ENCODE measurements around the gene NDUFC1.
"Not testable (repeated sequence)": the region's sequence is repeated elsewhere in the genome, so short reads cannot be mapped to it uniquely, and the experiment has no call there.

NDUFC1 gene

DNA sequence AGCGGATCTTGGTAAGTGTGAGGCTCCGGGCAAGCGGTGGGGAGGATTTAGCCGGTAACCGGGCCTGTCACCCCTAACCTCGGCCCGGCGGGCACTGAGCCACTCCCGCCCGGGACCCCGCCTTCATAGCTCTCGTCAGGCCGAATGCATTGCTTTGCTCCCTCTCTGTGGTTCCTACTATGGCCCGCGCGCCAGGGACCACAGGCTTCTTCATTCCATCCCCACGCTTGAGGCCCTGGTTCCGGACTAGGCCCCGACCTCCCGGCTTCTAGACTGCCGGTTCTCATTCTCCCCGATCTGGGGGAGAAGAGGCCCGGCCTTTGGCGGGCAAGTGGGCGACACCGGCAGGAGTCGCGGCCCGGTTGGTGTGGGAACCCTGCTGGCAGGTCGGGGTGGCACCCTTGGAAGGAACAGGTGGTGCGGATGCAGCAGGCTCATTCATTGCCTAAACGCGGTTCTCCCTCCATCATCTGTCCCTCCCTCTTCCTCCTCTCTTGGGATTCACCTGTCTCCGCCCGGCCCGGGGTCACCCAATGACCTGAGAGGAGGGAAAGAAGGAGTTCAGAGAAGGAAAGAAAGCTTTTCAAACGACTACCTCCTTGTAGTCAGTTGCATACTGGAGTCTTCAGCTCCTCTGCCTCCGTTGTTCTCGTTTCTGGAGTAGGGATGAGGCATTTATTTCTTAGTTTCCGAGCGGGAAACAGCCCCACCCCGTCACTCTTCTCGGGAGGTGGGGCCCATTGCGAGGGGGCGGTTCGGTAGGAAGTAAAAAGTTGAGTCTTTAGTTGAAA lies at the start of gene NDUFC1:
NDUFC1 (minus strand) TSS at position 657 of the 791 bp plus-strand sequence. CDS start 6,679 bp downstream, outside the sequence.
- DNase-seq = peak; percentile 60

DNA sequence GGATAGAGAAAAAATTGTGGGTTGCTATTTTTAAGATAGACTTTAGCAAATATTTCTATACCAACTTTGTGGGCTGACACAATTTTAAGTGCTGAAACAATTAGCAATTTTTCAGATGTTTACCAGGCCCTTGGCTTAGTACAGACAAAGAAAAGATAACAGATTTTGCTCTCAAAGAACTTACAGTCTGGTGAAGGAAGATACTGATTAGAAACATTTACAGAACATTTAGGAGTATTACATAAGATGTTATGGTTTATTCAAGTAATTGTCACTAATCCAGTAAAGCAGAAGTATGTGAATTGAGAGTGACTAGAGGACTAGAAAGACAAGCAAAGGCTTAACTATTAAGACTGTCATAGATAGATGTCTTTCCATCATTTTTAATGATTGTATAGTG lies 35.3 kb upstream of the NDUFC1 start:
- DNase-seq = peak; percentile 77

DNA sequence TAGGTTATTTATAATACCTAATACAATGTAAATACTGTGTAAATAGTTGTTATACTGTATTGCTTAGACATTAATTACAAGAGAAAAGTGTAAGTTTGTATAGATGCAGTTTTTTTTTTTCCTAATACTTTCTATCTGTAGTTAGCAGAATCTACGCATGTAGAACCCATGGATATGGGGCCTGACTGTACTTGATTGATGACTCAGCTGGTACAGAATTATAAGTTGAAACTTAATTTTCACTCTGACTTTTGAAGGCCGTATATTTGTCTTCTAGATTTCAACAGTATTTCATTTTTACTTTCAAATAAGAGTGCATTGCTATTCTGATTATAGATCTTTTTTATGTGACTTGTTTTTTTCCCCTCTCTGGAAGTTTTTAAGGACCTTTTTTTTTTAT lies 30.8 kb upstream of the NDUFC1 start:
- no peak for DNase-seq

DNA sequence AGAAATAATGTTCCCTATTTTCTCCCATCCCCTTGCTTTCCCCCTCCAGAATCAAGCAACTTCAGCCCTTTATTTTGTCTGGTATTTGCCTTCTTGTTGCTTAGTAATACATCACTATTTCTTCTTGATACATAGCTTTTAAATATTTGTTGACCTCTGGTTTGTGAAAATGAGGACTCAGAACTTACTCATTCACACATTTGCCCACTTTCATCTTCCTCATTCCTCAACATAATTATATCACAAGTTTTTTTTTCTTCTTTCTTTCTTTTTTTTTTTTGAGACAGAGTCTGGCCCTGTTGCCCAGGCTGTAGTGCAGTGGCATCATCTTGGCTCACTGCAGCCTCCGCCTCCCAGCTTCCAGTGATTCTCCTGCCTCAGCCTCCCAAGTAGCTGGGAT lies 28.9 kb upstream of the NDUFC1 start:
- peak; percentile 57 for DNase-seq

DNA sequence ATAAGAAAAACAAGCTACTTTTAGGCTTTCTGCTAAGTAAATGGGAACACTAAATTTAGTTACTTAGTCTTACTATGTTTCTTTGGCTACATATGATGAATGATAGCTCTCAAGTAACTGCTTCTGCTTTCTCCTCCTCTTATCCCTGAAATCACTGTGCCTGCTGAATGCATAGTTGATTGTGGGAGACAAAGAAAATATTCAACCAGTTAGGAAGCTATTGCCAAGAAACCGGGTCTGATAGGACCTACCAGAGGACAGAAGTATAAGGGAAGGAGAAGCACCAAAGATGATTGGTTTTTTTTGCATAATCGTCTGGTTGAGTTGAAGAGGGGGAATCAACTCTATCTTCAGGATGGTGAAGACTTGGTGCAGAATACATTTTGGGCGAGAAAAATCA lies 28.0 kb upstream of the NDUFC1 start:
- no peak for DNase-seq

DNA sequence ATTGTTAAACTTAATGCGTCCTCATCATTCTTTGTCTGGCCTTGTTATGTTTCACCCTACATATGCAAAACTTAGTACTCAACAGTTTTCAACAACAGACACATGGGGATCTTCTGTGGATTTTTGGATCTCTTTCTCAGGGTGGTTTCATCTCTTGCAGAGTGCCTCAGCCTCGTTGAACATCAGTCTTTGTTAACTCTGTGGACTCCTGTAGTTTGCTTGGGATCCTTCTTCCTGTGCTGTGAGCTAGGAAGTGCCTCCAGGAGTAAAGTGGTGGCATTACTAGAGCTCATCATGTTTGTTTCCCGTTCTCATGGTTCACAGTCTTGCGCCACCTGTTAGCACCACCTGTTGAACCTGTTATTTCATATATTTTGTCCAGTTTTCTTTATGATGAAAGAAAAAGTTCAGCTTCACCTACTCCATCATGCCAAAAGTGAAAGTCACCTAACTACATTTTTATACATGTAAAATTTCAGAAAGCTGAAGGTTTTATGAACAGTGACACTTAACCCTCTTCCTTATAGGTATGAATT lies 27.5 kb upstream of the NDUFC1 start:
- DNase-seq = no peak

DNA sequence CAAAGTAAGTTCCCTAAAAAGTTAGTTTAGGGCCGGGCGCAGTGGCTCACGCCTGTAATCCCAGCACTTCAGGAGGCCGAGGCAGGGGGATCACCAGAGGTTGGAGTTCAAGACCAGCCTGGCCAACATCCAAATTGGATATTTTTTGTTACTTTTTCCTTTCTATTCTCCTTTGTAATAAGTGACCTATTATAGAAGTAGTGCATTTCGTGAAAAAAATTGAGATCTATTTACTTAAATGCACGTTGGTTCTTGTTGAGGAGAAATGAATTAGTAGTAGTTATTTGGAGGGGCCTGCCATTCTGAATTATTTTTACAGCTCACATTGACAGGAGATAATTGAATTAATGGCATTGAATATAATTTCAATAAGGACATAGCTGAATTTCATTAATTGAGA lies 22.3 kb upstream of the NDUFC1 start:
- DNase-seq = no peak

DNA sequence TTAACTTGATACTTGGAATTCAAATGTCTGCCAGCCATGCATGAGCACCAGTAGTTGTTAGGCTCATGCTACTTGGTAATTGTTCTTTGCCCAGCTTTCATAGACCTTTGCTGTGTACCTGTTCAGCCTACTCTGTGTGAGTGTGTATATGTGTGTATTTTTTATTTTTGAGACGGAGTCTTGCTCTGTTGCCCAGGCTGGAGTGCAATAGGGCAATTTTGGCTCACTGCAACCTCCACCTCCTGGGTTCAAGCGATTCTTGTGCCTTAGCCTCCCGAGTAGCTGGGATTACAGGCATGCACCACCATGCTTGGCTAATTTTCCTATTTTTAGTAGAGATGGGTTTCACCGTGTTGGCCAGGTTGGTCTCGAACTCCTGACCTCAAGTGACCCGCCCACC lies 20.3 kb upstream of the NDUFC1 start:
- not testable (repeated sequence) for DNase-seq

DNA sequence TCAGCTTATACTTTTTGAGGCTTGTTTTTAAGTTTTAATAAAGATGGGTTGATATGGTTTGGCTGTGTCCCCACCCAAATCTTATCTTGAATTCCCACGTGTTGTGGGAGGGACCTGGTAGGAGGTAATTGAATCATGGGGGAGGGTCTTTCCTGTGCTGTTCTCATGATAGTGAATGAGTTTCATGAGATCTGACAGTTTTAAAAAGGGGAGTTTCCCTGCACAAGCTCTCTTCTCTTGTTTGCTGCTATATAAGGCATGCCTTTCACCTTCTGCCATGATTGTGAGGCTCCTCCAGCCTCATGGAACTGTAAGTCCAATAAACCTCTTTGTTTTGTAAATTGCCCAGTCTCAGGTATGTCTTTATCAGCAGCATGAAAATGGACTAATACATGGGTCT lies 19.8 kb upstream of the NDUFC1 start:
- DNase-seq = not testable (repeated sequence)

DNA sequence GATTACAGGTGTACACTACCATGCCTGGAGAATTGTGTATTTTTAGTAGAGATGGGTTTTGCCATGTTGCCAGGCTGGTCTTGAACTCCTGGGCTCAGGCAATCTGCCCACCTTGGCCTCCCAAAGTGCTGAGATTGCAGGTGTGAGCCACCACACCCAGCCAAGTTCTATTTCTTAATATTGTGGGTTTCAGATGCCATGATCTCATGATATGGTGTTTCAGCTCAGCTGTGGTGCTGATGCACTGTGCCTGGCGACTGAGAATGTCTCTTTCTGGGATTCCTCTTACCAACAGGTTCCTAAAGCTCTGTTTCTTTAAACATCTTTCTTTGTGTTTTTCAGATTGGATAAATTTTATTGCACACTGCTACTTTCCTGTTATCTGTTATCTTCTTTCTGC lies 17.3 kb upstream of the NDUFC1 start:
- DNase-seq = no peak

DNA sequence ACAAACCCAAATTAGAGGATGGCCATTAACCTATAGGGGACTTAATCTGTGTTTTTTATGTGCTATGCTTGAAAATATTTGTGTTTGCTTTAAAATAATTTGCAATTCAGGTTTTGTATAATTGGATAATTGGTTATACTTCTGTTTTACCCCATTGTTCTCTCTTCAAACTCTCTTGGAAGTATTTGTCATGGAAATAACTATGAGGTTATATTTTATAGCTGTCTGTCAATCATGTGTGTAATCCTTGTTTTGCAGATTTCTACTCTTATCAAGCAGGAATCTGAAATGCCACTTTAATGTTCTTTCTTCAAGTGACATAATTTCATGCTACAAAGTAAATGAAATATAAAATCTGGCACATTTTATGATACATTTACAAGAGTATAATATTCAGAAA lies 15.4 kb upstream of the NDUFC1 start:
- no peak for DNase-seq

DNA sequence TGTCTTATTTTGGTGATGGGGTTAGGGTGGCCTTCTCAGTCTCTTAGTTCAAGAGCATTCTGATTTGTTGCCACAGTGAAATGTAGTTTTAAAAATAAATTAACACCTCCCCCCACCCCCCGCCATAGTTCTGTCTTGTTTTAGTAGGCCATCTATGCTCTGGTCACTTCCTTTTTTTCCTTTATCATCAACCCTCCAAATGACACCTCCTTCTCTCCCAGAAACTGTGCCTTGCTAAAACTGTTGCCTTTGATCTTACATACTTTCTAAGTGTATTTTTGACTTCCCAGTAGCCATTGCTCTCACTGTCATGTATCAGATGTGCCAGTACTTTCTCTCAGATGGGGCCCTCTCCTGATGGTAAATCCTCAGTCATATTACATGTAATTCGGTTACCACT lies 14.5 kb upstream of the NDUFC1 start:
- peak; percentile 31 for DNase-seq

DNA sequence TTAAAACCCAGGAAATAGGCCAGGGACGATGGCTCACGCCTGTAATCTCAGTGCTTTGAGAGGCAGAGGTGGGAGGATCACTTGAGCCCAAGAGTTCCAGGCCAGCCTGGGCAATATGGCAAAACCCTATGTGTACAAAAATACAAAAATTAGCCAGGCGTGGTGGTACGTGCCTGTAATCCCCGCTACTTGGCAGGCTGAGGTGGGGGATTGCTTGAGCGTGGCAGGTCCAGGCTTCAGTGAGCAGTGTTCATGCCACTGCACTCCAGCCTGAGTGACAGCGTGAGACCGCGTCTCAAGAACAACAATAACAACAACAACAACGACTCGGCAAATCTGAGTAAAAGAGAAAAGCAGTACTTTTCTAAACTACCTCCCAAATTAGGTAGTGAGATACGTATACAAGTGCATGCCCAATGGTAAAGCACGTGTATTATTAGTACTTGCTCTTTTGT lies 13.0 kb upstream of the NDUFC1 start:
- DNase-seq = no peak

DNA sequence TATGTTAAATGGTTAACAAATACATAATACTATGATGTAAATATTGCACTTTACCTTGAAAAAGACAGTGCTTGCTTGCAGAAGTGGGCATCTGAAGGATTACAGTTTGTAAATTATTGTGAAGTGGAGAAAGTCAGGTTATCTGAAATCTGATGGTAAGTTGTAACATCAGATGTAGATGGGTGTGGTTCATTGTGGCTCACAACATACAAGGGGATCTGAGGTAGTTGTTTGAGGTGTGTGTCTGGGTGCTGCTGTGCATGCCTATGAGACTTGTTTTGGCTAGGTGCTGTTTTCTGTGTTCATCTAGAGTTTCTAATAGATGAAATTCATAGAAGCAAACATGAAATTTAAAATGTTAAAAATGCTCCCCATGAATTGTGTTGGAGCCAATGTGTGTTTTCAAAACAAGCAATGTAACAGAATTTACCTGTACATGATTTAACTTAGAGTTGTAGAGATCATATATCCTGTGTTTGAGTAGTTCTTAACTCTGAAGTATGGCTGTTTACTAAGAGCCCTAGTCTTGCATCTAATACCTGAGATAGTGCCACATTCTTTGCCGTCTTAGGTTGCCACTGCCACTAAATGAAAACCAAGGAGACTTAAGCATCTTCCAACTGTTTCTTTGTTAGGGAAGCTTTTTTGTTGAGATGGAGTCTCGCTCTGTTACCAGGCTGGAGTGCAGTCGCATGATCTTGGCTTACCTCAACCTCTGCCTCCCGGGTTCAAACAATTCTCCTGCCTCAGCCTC lies 11.9 kb upstream of the NDUFC1 start:
- DNase-seq = no peak

DNA sequence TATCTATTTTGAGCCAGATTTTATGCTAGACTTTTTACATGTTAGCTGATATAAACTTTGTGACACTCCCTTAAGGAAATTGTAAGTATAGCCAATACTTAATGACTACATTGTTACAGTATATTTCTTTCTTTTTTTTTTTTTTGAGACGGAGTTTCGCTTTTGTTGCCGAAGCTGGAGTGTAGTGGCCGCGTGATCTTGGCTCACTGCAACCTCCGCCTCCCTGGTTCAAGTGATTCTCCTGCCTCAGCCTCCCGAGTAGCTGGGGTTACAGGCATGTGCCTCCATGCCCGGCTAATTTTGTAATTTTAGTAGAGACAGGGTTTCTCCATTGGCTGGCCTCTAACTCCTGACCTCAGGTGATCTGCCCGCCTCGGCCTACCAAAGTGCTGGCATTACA lies 11.1 kb upstream of the NDUFC1 start:
- DNase-seq = not testable (repeated sequence)

DNA sequence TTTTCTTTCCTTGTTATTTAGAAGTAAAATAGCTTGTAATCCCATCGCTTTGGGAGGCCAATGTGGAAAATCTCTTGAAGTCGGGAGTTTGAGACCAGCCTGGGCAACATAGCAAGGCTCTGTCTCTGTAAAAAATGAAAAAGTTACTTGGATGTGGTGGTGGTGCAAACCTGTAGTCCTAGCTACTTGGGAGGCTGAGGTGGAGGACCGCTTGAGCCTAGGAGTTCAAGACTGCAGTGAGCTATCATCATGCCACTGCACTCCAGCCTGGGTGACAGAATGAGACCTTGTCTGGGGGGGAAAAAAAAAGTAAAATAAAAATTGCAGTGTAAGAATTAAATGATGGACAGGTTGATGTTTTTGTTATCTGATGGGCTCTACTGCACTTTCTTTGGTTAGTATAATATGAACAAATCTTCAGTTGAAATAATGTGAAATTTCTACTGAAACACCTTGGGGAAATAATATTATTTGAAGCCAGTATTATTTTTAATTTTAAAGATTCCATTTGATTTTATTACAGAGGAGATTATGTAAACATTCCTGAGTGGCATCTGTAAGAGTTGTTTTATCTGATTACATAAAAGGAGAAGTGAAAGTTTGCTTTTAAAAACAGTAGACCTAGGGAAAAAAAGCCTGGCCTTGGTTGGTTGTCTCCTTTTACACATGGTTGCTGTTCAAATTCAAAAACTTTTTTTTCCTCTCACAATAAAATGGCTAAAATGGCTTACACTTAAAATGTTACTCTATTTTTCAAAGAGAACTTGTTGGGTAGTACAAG lies 10.5 kb upstream of the NDUFC1 start:
- peak; percentile 60 for DNase-seq

DNA sequence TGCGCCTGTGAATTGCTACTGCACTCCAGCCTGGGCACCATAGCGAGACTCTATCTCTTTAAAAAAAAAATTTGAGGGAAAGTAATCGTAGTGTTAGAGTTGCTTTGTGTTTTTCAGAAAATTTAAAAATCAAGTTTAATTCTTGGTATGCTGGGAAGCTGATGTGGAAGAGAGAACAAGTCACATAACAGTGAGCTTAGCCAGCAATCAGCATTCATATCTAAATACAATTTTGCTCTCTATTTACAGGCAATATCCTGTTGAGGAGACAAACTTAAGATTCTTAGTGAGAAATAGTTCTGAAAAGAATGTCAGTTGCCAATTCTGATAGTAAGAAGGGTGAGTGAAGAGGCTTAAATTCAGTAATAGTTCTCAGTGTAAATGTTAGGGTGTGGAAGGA lies 9.6 kb upstream of the NDUFC1 start:
- DNase-seq = no peak

DNA sequence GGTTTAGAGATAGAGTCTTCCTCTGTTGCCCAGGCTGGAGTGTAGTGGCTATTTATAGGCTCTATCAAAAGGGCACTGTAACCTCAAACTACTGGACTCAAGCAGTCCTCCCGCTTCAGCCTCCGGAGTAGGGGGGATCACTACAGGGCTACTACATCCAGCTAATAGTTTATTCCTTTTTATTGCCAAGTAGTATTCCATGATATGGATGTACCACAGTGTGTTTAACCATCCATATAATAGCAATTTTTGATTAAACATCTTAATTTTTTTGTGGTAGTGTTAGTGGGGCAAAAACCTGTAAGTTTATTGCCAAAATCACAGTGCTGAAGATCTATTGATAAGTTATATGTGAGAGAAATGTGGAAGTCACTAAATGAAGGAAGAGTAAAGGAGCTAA lies 2.6 kb upstream of the NDUFC1 start:
- no peak for DNase-seq

DNA sequence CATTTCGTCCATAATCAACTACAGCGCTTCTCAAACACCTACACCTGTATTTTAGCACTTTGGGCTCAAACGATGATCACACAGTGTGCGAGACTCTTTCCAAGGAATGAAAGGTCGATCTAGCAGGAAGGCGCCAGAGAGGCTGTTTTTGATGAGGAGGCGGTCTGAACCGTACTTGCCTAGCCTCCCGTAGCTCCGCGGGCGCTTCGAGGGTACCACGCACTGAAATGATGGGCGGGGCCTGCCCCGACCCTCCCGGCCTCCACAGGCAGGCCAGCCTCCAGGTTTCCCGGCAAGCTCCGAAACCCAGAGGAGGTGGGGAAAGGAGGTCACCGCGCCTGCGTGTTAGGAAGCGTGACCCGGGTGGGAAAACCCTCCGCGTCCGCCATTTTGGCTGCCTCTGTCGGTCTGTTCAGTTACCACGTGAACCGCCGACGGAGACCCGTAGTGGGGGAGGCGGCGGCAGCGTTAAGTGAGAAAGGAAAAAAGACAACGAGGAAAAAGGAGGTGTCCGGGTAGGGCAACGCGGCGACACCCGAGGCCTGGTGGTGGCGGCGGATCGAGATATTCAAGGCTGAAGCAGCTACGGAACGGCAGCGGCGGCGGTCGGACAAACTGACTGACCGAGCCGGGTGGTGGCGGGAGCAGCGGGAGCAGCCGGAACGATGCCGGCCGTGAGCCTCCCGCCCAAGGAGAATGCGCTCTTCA lies 1.0 kb downstream of the NDUFC1 start, which contains the start of gene NAA15:
NAA15 (plus strand) TSS at position 393 of the 708 bp plus-strand sequence; CDS start at position 666, 273 bp downstream.
- DNase-seq = peak; percentile 97

DNA sequence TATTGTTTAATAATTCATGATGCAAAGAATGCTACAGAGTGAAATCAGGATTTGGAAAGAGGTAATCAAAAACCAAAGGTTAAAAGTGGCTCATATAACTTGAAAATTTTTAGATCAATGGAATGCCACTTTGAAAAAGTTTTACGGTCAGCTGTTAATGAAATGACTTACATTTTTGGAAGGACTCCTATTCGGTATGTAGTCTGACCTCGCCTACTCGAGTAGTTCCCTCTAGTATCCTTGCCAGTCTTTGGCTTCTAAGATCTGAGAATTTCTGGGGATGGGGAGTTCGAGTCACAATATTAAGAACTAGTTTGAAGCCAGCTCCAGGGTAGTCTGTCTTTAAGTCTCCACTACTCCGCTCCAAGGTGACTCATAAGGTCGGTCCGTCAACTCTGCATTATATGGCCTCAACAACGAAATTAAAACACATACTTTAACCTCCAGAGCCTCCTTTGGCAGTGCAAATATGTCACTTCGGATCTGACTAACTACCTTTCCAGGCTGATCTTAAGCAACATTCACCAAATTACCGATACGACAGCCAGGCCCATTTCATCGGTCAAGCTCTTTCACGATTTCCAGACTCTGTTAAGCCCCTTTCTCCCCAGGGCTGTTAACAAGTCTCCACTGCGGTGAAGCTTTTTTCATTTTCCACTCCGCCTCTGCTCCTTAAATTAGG lies 1.7 kb downstream of the NDUFC1 start:
- DNase-seq = peak; percentile 54

DNA sequence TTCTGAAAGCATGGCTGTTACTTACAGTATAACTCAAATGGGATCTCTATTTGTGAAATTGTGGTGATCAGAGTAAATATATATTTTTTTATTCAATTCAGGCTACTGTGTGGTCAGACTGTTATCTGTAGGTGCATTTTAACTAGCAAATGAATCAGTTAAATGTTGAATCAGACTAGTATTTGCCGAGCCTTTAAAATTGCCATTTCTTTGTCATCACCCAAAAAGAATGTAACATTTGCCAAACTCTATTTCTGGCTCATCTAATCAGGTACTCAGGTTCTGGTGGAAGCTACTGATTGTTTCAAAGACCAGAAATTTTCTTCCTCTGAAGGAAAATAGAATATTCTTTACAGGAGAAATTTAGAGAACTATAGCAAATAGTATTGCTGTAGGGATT lies 2.7 kb downstream of the NDUFC1 start:
- no peak for DNase-seq

DNA sequence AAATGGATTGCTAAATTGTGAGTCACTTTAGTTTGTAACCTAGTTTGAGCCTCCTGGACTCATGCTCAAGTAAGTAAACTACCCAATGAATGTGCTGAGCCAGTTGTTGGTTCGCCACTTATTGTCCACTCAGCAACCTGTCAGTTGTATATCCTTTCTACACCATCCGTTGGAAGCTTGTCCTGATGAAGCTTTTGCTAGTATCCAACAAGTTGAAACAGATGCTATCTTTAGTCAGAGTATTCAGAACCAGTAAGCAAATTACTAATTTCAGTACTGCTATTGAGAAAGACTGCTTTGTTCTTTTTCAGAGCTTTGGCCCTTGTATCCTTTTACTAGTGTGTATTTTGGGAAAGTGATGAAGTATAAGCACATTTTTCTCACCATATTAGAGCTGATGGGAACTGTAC lies 5.3 kb downstream of the NDUFC1 start:
- peak; percentile 46 for DNase-seq
